GM18511 (cell line): Measurements from ENCODE around the gene LRRC32.
"Not testable (repeated sequence)": the region's sequence is repeated elsewhere in the genome, so short reads cannot be mapped to it uniquely, and the experiment has no call there.

ENCODE experiments used
- ATAC-seq: cut with Tn5 transposase; IDR thresholded peaks from one replicate; pipeline ENCODE4 v1.9.1; 2021; ENCODE audit warnings: mild to moderate bottlenecking, moderate library complexity; ENCODE audit not compliant: unreplicated experiment

The LRRC32 gene

DNA sequence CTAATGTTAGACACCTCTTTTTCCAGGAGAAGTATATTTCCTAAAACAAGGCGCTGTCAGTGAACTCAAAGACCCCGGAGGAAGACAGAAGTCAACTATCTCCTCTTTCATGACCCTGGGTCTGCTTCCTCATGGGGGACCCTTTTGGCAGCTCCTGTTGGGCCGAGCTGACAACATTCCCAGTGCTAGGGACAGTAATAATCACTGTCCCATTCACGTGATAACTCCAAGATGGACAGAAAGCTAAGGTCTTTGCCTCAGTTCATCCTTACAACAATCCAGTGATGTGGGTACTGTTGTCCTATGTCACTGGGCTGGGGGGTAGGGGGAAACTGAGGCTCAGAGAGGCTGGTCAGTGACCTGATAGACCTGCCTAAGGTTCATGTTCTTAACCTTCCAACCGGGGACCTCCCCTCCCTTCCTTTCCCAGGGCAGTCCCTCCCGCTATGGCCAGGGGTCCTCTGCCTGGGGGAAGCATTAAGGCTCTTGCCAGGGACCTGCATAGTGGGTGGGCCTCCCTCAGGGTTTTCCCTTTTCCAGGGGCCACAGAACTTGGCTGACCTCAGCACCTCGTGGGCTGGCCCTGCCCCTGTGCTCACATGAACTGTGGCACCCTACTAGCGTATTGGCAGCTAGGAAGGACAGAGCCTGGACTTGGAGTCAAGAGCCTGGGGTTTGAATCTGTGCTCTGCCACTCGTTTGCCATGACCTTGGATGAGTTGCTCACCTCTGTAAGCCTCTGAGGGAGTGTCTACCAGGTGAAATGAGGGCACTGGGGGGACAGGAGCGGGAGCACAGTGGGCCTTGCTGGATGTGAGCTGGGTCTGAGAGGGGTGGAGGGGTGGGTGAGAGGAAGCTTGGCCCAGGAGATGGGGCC lies 53.6 kb downstream of the LRRC32 start:
- no peak for ATAC-seq

DNA sequence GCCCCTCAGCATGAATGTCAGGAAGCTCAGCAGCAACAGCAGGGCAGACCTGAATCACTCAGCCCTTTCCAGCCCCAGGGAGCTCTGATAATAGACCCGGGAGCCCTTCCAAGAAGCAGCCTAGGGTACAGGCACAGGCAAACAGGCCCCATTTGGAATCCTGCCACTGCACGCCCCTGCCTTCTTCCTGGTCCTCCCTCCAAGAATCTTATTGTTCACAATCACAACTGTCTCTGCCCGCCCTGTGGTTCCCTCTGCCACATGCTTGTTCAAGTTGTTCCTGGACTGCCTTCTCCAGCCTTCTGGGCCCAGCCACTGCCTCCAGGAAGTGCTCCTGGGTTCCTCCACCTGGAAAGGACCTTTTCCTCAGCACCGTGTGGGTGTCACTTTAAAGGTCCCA lies 54.6 kb downstream of the LRRC32 start:
- no peak for ATAC-seq

DNA sequence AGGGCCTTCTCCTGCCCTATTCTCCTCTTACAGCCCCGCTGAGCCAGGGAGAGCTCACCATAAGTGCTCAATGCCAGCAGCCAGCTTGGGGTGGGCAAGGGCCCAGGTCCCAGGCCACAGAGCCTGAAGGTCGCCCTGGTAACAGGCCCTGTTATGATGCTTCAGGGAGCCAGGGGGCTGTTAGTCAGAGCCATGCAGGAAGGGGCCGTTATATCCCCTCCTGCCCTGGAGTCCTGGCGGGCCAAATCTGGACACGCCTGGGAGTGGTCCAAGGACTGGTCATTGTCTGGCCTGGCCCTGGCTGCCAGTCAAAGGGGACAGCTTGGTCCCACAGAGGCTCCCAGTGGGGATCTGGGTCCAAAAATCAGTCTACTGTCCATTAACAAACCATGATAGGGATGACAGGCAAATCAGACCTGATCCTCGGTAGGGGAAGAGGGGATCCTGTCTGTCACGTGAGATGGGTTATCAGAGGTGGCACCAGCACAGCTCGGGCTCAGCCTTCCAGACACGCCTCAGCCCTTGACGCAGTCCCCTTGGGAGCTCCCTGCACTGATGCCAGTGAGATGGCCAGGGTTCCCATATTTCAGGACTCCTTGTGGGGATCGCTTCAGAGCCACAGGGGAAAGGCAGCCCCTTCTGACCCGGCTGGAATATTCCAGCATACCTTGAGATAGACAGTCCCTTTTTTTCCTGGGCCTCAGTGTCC lies 55.9 kb downstream of the LRRC32 start:
- no peak for ATAC-seq

DNA sequence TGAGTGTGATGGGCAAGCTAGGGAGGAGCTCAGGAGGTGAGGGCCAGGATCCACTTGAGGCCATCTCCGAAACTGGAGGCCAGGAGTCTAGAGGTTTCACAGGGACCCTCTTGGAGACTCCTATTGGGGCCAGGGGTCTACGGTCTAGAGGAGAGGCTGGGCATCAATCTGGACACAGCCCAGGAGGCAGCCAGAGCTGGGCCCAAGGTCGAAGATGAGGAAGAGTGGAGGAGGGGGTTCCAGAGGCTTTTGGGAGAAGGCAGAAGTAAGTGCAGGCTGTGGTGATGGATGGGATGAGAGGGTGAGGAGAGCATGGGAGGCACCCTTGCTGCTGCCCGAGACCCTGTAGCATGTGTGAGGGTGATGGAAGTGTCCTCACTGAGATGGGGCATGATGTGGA lies 56.6 kb downstream of the LRRC32 start:
- no peak for ATAC-seq

DNA sequence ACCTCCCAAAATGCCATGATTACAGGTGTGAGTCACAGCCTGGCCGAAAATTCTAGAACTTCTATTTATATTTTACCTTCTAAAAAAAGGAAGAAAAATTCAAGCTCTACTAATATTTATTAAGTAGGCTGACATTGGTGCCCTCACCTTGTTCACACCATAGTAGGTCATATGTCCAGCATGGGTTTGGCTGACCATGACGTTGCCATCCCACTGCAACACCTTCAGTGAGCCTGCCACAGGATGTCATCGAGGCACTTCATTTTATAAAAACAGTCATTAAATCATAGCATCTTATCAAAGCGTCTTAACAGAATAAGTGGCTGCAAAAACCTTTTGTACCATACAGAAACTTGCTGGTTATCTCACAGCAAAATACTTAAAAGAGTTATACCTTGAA lies 58.3 kb downstream of the LRRC32 start:
- no peak for ATAC-seq

DNA sequence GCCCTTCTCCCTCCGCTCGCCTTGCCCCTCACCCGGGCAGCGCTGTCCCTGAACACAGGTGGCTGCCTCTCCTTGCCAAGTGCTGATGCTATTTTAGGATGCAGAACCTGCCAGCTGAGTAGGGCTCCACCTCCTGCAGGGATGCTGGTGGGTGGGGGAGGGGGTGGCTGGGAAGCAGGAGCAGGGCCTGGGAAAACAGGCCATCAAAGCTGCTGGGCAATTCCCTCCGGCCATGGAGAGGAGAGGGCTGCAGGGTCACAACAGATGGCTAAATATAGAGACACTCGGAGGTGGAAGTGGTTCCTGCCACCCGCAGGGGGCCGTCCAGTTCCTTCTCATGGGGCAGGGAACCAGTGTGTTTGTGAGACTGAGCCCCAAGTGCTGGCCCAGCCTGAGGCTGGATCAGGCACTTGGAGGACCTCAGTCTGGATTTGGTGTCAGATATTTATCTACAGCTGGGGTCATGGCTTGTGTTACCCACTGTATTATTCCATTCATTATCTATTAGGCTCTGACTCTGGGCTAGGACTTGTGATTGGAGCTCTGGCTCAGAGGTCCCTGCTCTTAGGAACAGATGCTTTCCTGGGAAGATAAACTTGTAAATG lies 59.6 kb downstream of the LRRC32 start:
- no peak for ATAC-seq

DNA sequence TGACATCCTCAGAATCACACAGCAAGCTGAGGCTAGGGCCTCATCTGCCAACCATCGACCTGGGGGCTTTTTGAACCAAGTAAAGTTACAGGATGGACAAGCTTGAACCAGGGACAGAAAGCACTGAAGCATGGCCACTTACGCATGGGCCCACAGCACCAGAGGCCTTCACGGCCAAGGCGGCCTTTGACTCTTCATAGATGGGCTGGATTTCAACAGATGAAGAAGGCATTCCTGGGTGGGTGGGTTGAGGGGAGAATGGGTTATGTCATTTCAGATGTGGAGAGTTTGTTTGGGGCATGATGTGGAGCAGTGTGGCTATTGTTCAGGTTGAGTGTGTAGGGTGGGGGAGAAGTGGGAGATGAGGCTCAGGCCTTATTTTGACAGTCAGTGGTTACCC lies 60.2 kb downstream of the LRRC32 start:
- ATAC-seq: no peak

DNA sequence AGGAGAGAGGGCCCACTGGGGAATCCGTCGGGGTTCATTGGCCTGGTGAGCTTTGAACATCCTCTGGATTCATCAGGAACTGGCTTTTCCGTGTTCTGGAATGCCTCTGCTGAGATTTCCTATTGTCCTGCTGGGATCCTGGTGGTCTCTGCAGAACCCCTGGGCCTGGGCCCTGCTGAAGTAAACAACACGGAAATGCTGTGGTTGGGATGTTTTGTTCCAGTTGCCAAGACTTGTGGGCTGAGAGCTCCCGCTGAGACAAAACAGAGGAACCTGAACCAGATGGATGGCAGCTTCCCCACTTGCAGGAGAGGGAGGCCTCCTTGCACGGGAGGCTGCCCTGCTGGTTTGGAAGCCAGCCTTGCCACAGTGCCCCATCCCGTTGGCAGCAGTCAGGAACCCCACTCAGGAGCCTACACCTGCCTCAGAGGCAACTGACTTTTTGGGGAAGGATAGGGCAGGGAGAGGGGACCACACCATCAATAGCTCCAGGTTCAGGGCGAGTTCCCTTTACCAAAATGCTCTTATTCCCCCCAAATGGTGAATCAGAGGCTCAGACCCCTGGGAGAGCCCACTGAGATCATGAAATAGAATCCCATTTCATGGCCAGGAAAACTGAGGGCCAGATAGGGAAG lies 60.7 kb downstream of the LRRC32 start:
- ATAC-seq: no peak

DNA sequence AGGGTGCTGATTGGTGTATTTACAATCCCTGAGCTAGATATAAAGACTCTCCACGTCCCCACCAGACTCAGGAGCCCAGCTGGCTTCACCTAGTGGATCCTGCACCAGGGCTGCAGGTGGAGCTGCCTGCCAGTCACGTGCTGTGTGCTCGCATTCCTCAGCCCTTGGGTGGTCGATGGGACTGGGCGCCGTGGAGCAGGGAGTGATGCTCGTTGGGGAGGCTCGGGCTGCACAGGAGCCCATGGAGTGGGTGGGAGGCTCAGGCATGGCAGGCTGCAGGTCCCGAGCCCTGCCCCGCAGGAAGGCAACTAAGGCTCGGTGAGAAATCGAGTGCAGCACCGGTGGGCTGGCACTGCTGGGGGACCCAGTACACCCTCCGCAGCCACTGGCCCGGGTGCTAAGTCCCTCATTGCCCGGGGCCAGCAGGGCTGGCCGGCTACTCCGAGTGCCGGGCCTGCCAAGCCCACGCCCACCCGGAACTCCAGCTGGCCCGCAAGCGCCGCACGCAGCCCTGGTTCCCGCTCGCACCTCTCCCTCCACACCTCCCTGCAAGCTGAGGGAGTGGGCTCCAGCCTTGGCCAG lies 61.6 kb downstream of the LRRC32 start:
- not testable (repeated sequence) for ATAC-seq

DNA sequence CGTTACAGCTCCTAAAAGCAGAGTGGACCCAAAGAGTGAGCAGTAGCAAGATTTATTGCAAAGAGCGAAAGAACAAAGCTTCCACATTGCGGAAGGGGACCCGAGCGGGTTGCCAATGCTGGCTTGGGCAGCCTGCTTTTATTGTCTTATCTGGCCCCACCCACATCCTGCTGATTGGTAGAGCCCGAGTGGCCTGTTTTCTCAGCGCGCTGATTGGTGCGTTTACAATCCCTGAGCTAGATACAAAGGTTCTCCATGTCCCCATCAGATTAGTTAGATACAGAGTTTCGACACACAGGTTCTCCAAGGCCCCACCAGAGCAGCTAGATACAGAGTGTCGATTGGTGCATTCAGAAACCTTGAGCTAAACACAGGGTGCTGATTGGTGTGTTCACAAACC lies 62.3 kb downstream of the LRRC32 start:
- not testable (repeated sequence) for ATAC-seq
